ENCODE data around the gene KDM4C.

Gene KDM4C

GRCh38 chr9:6870650-6871477 lies 113.1 kb downstream of the KDM4C start:
- DNase-seq: no peak

GRCh38 chr9:6873857-6874256 lies 116.1 kb downstream of the KDM4C start:
- DNase-seq: no peak

DNA sequence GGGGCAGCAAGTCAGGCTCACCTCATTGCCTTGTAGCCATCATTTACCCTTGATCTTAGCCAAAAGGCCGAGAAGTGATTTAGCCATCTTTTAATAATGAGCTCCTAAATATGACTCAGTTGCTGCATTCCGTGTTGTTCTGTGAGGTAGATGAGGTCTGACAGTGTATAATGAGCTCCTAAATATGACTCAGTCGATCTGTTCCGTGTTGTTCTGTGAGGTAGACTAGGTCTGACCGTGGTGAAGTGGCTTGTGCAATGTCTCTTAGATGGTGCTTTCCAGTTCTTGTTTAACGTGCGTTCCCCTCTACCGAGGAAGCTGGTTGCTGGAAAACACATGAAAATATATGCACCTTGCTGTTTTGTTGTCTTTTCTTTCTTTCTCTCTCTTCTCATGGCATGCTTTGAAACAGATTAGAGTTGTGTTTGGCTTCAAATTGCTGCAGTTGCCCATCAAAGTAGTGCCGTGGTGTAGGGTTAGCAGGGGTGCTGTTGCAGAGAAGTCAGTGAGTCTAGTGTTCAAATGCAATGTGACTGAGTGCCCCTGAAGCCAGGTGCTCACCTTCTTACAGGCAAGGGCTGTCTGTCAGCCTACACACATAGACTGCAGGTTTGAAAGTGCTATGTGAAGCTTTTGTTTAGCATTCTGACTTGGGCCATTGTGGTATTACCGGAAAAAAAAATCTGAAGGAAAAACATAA lies 118.6 kb downstream of the KDM4C start:
- no peak for DNase-seq

DNA sequence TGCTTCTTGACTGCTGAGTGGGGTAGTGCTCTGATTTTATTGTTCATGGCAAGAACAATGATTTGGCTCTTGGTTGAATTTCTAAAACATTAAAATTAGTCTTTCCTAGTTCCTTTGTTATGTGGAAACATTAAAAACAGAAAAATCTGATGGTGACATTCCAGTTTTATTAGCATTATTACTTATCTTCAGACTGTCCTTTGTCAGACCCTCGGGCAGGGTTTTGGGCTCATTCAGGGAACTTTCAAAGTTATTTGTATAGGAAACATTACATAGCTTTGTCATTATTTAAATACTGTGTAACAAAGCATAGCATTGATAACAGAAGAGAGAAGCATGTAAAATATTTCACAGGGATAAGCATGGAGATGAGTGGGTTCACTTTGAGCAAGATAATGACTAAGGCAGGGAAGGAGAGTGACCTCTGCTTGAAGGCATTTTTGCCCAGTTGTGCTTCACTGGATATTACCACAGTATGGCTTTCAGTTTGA lies 119.9 kb downstream of the KDM4C start:
- DNase-seq: no peak

GRCh38 chr9:6880626-6881025 lies 122.9 kb downstream of the KDM4C start:
- no peak for DNase-seq

DNA sequence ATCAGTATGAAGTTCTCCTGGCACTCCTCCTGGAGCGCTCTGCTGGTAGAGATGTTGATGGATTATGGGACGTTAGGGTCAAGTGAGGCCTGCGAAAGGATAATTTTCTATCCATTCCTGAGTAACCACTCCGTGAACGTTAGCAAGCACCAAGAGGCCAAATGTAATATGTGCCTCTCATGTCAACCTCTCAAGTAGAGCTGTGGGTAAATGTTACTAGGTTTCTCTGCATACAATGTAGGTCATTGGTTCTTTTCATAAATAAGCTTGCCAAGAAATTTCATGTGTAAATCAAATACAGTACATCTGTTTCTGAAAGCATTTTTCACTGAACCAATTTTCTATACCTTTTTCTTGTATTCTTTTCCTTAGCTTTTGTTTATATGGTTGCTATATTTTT lies 126.3 kb downstream of the KDM4C start:
- DNase-seq: no peak

- DNase-seq: no peak
Measured at GRCh38 chr9:6884990-6885389, 127.2 kb downstream of the KDM4C start.

- DNase-seq: no peak
Measured at GRCh38 chr9:6887051-6887450, 129.3 kb downstream of the KDM4C start.

DNA sequence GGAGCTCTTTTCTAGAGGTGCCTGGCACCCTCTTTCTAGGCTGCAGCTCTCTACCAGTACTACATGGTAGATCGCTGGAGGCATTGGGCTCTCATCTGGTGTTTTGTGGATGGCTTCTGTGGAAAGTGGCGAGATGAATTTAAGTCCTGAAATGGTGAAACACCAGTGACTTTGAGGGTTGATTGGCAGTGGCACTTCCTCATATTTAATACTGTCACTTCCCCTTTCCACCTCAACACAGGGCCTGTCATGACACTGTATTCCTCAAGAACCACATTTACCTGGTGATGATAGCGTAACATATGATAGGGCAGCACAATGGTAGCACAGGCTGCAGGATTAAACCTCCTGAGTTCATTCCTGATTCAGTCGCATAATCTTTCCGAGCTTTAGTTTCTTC lies 132.1 kb downstream of the KDM4C start:
- DNase-seq: no peak

- no peak for DNase-seq
Measured at GRCh38 chr9:6893350-6894131, 135.8 kb downstream of the KDM4C start.

DNA sequence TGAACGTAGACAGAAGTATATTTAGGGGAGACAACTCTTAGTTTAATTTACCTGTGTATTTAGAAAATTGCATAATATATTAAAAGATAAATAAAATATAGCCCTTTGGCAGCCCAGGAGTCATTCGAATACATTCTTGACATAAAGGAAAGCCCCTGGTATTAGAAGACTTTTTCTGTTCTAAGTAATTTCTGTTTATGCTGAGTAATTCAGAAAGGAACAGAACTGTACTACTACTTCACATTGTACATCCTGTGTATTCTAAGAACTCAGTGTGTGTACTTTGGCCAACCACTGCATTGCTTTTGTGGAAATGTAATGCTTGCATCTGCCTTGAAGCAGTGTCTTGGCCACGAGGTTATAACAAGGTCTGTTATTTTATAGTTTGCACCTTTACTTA lies 136.4 kb downstream of the KDM4C start:
- no peak for DNase-seq

DNA sequence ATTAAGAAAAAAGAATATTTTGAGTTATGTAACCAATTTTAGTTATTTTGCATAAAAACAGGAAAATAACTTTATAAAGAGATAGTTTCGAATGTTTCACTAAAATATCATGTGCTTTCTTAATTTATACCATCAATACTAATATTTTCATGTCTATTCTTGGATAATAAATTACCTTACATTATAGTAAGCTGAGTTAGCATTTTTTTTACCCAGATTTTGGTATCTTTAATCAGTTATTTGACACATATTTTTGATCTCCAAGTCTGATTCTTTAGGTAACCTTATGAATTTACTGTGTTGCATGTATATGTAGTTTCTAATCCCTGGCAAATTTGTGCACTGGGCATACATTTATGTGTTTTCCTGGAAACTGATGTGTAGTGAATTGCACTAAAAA lies 138.0 kb downstream of the KDM4C start:
- DNase-seq: no peak

DNA sequence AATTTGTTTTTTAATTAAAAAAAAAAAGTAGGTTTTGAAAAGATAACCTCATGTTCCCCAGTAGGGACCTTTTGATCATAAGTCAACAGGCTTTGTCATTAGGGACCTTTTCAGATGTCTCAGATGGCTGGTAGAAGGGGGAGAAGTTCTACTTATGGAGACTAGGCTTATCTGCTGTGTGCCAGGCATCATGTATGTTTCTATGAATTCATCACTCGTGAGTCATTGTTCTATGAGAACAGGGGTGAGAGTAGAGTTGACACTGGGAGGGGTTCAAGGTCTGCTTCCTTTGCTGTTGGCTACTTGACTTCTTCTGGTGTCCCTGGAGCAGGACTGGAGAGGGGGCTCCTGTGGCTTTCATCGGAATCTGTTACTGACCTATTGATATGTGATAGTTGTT lies 138.8 kb downstream of the KDM4C start:
- no peak for DNase-seq

DNA sequence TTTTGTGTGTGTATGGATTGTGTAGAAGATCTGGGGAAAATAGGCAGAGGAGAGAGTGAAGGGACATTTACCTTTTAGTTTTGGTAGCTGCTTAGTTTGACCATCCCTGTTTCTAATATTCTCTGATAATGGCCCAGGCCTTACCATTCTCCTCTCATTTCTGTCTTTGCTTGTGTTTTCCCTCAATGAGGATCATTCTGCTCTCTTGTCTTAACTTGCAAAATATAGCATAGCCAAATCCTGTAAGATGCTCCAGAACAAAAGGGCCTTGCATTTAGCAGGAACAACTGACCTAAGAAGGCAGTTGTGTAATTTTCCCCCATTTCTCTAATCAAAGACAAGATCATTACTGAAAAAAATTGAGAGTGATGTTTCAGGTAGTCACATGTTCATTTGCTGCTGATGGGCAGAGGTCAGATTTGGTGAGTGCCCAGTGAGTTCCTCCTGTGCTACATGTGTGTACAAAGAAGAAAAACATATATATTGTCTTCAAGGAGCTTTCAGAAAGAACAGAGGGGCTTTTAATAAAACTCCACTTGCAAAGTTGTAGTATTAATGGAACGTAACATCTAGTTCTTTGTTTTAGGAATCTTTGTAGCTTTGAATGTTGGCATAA lies 139.5 kb downstream of the KDM4C start:
- DNase-seq: no peak

GRCh38 chr9:6897898-6898302 lies 140.1 kb downstream of the KDM4C start:
- DNase-seq: no peak

GRCh38 chr9:6899274-6899673 lies 141.5 kb downstream of the KDM4C start:
- no peak for DNase-seq

DNA sequence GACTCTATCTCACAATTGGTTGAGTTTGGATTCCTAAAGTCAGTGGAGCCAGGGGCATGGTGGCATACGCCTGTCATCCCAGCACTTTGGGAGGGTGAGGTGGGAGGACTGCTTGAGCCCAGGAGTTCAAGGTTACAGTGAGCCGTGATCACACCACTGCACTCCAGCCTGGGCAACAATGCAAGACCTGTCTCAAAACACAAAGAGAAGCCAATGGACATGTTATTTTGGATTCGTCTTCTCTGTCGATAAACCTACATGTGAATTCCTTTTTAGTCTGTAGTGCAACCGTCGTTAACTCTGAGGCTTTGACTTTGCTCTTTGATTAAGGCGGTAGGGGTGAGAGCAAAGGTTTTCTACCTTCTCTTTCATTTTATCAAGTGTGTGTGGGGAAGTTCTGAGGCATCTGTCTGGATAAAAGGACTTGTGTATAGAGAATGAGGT lies 142.7 kb downstream of the KDM4C start:
- DNase-seq: no peak

DNA sequence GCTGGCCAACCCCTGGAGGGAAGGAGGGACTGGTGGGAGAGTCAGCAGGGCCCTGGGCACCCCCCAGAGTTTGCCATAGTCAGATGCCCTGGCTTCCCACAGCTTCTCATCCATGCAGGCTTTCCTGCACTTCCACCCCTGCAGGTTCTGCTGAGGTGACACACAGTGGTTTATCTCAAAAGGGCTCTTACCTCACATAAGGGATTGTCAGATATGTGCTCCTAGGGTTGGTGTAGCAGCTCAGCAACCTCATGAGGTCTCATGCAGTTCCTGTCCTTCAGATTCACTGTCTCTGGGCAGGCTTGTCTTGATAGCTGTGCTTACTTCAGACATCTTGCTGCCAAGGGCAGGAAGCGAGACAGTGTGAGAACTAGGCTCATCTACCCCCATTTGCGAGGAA lies 143.4 kb downstream of the KDM4C start:
- no peak for DNase-seq

DNA sequence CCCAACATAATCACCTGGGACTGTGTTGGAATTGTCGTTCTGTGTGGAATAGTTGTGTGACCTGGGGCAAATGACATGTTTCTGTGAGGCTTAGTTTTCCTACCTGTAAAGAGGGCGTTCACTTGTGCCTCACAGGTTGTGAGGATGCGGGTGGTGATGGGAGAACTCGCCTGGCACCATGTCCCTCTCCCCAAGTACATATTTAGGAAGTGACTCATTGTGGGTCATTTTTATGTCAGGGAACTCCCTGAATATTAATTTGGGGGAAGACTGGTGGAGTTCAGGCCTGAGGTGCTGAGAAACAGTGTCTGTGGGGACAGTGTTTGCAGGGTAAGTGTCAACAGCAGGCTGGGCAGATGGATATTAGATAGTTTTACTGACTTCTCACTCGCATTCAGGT lies 144.7 kb downstream of the KDM4C start:
- DNase-seq: no peak

DNA sequence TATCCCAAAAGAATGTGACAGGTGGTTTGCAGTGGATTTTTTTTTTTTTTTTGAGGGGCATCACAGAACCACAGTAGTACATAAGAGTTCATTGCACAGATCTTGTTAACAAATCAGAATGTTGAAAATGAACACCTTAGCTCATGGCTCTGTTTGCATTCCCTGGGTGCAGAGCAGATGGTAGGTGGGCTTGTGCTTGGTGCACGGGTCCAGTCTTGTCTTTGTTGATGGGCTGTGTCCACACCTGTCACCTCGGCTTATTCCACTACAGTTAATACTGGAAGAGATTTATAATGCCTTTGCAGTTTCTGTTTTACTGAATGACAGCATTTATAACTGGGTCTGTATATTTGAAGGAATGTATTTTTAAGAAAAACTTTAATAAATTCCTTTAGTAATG lies 146.6 kb downstream of the KDM4C start:
- DNase-seq: no peak

GRCh38 chr9:6905850-6906375 lies 148.1 kb downstream of the KDM4C start:
- DNase-seq: no peak

GRCh38 chr9:6907772-6908381 lies 150.1 kb downstream of the KDM4C start:
- no peak for DNase-seq
